Testis (tissue), 2 donors: ENCODE measurements around the gene GSDME.

Experiments
- CTCF ChIP-seq, 3 experiments: fragments of 450-650 bp in 2 of 3; fragments of 200-600 bp in 1 of 3; sonication (generic) in 1 of 3; IDR thresholded peaks; one replicate each; pipeline ENCODE4 v1.5.1; 2016 to 2019; ENCODE audit warnings: antibody characterized with exemption in 3 of 3, mild to moderate bottlenecking in 2 of 3, moderate library complexity in 1 of 3
- POLR2A ChIP-seq: fragments of 450-650 bp; IDR thresholded peaks from one replicate; pipeline ENCODE4 v1.6.1; 2017; ENCODE audit warnings: antibody characterized with exemption, mild to moderate bottlenecking, moderate library complexity

- TF ChIP-seq CTCF (IDR thresholded peaks at IDR 0.05) (no peak), POLR2A (no peak)
Observed at GRCh38 chr7:24762771-24763170, 5.5 kb upstream of the GSDME start.
